ENCODE data around the gene PDIA6.

Gene PDIA6

GRCh38 chr2:10841547-10842219 is 29.1 kb upstream of the PDIA6 start:
- TF ChIP-seq CTCF (IDR thresholded peaks at IDR 0.05; ENCODE audit: insufficient read depth, low read length, missing control alignments): no peak
- no peak overlapping the region for H3K4me3 ChIP-seq (ENCODE audit: low read depth, low read length)
- ChIA-PET POLR2A (no interaction called here), CTCF (interaction anchor here (0.9 to 5.2 kb wide), 4 partner anchors 9 to 291 kb away, joined by 3 to 53 read pairs (median 13); a partner anchor contains a TSS)
- no peak for DNase-seq (ENCODE audit: low read depth, low spot score)

DNA sequence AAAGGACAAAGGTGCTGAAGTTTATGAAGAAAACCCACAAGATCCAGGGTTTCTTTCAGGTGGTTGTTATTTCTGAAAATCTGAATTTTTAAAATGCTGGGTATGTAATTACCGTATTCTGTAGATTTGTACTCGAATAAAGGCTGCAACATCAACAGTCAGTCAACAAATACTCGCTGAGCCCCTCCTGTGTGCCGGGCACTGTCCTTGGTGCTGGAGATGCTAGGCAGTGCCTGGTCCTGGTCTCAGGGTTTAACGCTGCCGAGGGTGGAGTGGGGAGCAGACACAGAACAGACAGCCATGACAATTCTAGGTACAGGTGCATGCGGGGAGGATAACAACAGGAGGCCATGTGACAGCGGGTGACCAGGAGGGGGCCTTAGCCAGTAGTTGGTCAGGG is 27.2 kb upstream of the PDIA6 start:
- no peak for TF ChIP-seq CTCF (IDR thresholded peaks at IDR 0.05; ENCODE audit: insufficient read depth, low read length, missing control alignments)
- ChIA-PET CTCF (interaction anchor here (5.2 to 12.0 kb wide), 2 partner anchors 8 to 281 kb away, joined by 53 to 609 read pairs; no protein-coding TSS in a partner anchor), POLR2A (no interaction called here)
- DNase-seq (ENCODE audit: low read depth, low spot score): no peak
- H3K4me3 ChIP-seq (ENCODE audit: low read depth, low read length): no peak overlapping the region

- ChIA-PET POLR2A (no interaction called here), CTCF (interaction anchor here (0.6 to 12.0 kb wide), 12 partner anchors 8 to 294 kb away, joined by 3 to 609 read pairs (median 3); partner anchors contain the start of gene KCNF1)
- no peak for TF ChIP-seq CTCF (IDR thresholded peaks at IDR 0.05; ENCODE audit: insufficient read depth, low read length, missing control alignments)
- H3K4me3 ChIP-seq (ENCODE audit: low read depth, low read length): no peak overlapping the region
- no peak for DNase-seq (ENCODE audit: low read depth, low spot score)
Observed at GRCh38 chr2:10838734-10839133, 26.1 kb upstream of the PDIA6 start.

GRCh38 chr2:10837298-10838266 is 25.0 kb upstream of the PDIA6 start:
- no peak overlapping the region for H3K4me3 ChIP-seq (ENCODE audit: low read depth, low read length)
- no peak for TF ChIP-seq CTCF (IDR thresholded peaks at IDR 0.05; ENCODE audit: insufficient read depth, low read length, missing control alignments)
- POLR2A ChIA-PET: no interaction called here
- CTCF ChIA-PET: interaction anchor here (0.6 to 12.0 kb wide), 8 partner anchors 10 to 295 kb away, joined by 3 to 609 read pairs (median 5); a partner anchor contains a TSS
- DNase-seq (ENCODE audit: low read depth, low spot score): no peak

- POLR2A ChIA-PET: interaction anchor here (1.0 kb wide), 1 partner anchor 289 kb away, joined by 3 read pairs; no protein-coding TSS in a partner anchor
- CTCF ChIA-PET: interaction anchor here (0.6 to 12.0 kb wide), 32 partner anchors 9 to 749 kb away, joined by 3 to 609 read pairs (median 4); partner anchors contain the start of gene KCNF1
- H3K4me3 ChIP-seq (ENCODE audit: low read depth, low read length): no peak overlapping the region
- no peak for DNase-seq (ENCODE audit: low read depth, low spot score)
- peak; percentile 93 for TF ChIP-seq CTCF (IDR thresholded peaks at IDR 0.05; ENCODE audit: insufficient read depth, low read length, missing control alignments)
Observed at GRCh38 chr2:10835052-10835970, 22.7 kb upstream of the PDIA6 start.

All from AG04449 (cell line).